H1 (cell line): Measurements from ENCODE around the gene GNAT1. TPM values are rescaled to one million over a fixed set of nuclear protein-coding genes. Genes with fewer than 3 reads are reported as not detected.

ENCODE experiments used
- RAD21 ChIP-seq, 2 experiments: IDR thresholded peaks in 1 of 2; conservative IDR thresholded peaks in 1 of 2; 2 replicates each; pipeline ENCODE4 v1.6.1; 2011; ENCODE audit warnings: low read depth in 2 of 2, low read length in 2 of 2, improper control_type of control experiment in 1 of 2, inconsistent platforms in 1 of 2, mild to moderate bottlenecking in 1 of 2, moderate library complexity in 1 of 2
- polyA plus RNA-seq, 7 experiments: library from polyadenylated mRNA; depleted of rRNA in 3 of 7; stranded (reverse) in 5 of 7; unstranded in 2 of 7; fragments of >200 nt in 5 of 7; fragments of 200-250 nt in 2 of 7; gene quantifications; 1 replicate in 5 of 7; 2 replicates in 1 of 7; 4 replicates in 1 of 7; pipeline versions ENCODE4 v1.2.1 to v1.2.3, GENCODE V29; 2011 to 2013; ENCODE audit warnings: missing spikeins in 2 of 7, mixed read lengths in 2 of 7
- total RNA-seq: library from RNA; stranded (reverse); fragmentation: NEBNext Ultra II Directional; extraction: Animal tissue kit (Norgen Biotek cat#: 25700); gene quantifications from 2 replicates; pipeline ENCODE4 v1.2.1, GENCODE V29; 2021

Gene GNAT1
- total and polyA plus RNA-seq, 2 of the 8 experiments (the other 6 are each of a cell fraction or from before 2014, with no cell fraction given), result 0.08 TPM; not detected in 1

DNA sequence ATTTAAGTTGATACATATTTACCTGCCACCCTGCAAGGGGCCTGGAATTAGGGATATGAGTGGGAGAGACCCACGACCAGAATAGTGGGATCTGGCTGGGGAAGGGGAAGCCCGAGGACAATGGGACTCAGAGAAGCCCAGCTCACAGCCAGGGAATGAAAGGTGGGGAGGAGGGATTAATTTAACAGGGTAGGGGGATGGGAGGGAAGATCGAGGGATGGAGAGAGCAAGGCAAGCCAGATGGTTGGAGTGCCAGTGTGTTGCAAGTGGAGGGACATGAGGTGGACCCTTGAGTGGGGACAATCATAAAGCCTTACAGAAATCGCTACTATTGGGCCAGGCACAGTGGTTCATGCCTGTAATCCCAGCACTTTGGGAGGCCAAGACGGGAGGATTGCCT lies 40.2 kb downstream of the GNAT1 start (continued):
- TF ChIP-seq RAD21 (IDR thresholded peaks at IDR 0.05 in 1 of 2, conservative IDR thresholded peaks at IDR 0.05 in 1 of 2; ENCODE audit: low read depth in 2 of 2, low read length in 2 of 2), result no peak
